Activated CD8-positive, alpha-beta T cell treated with anti-CD3 and anti-CD28 coated beads for 36 hours (primary cell): ENCODE measurements around the gene SEMA4A. TPM values are rescaled to one million over a fixed set of nuclear protein-coding genes. Genes with fewer than 3 reads are reported as not detected.
"Not testable (repeated sequence)": the region's sequence is repeated elsewhere in the genome, so short reads cannot be mapped to it uniquely, and the experiment has no call there.

ENCODE experiments used
- ATAC-seq: fragments of 200-7000 bp; cut with Tn5 transposase; one replicate; pipeline ENCODE4 v1.10.0; 2021; ENCODE audit warnings: mild to moderate bottlenecking, moderate library complexity
- CTCF ChIA-PET: fragments of 350-600 bp; sonication (Branson Sonifier 250); formaldehyde crosslinking; loops from one replicate; lab custom pipeline; 2021; ENCODE audit warnings: antibody characterized with exemption; lab: Charles Lee
- POLR2A ChIA-PET: fragments of 350-600 bp; sonication (Branson Sonifier 250); formaldehyde crosslinking; loops from one replicate; lab custom pipeline; 2021; ENCODE audit warnings: antibody characterized with exemption; lab: Charles Lee
- DNase-seq: peaks from one replicate; pipeline ENCODE4 v3.0.0-alpha.2; 2020
- H3K27ac Mint-ChIP-seq: one replicate; pipeline ENCODE4 v1.8.0; 2021; ENCODE audit warnings: mild to moderate bottlenecking, mixed read lengths
- H3K27me3 Mint-ChIP-seq: one replicate; pipeline ENCODE4 v1.8.0; 2021; ENCODE audit warnings: mixed read lengths
- H3K36me3 Mint-ChIP-seq: one replicate; pipeline ENCODE4 v1.8.0; 2021; ENCODE audit warnings: low read depth, mixed read lengths
- H3K4me1 Mint-ChIP-seq: one replicate; pipeline ENCODE4 v1.8.0; 2021; ENCODE audit warnings: low read depth, mixed read lengths
- H3K4me3 Mint-ChIP-seq: one replicate; pipeline ENCODE4 v1.8.0; 2021; ENCODE audit warnings: mild to moderate bottlenecking, moderate library complexity, mixed read lengths
- H3K9me3 Mint-ChIP-seq: one replicate; pipeline ENCODE4 v1.8.0; 2021; ENCODE audit warnings: mixed read lengths
- intact Hi-C: fragments of 100-400 bp; cut with micrococcal nuclease; formaldehyde crosslinking; loops from one replicate; pipeline ENCODE4 v1.10.0; 2022
- total RNA-seq, 2 experiments: library from RNA; stranded (reverse); gene quantifications; one replicate each; pipeline ENCODE4 v1.2.3, GENCODE V29; 2021
- TF ChIP-seq, protein P1 (sequence below): fragments of 200-600 bp; IDR thresholded peaks from one replicate; pipeline ENCODE4 v1.8.0; 2022; ENCODE audit warnings: antibody characterized with exemption, mild to moderate bottlenecking

The SEMA4A gene
- total RNA-seq, 2 experiments from 2014 or later, result 23.8 to 24.7 TPM

- Mint-ChIP-seq H3K4me3 (peak within 1 kb of the TSS; percentile 96), H3K27ac (peak within 1 kb of the TSS; percentile 98), H3K4me1 (peaks cover 38% of the 10 kb centered on the region), H3K27me3 (no peaks in the 10 kb centered on the region), H3K36me3 (peaks cover 54% of the 10 kb centered on the region), H3K9me3 (no peaks in the 10 kb centered on the region)
- CTCF ChIA-PET, result interaction anchor here (0.7 to 6.0 kb wide), 13 partner anchors 9 to 116 kb away, joined by 3 to 61 read pairs (median 4); partner anchors contain the start of gene SLC25A44
- DNase-seq, result peak; percentile 99
- TF ChIP-seq, protein P1, sequence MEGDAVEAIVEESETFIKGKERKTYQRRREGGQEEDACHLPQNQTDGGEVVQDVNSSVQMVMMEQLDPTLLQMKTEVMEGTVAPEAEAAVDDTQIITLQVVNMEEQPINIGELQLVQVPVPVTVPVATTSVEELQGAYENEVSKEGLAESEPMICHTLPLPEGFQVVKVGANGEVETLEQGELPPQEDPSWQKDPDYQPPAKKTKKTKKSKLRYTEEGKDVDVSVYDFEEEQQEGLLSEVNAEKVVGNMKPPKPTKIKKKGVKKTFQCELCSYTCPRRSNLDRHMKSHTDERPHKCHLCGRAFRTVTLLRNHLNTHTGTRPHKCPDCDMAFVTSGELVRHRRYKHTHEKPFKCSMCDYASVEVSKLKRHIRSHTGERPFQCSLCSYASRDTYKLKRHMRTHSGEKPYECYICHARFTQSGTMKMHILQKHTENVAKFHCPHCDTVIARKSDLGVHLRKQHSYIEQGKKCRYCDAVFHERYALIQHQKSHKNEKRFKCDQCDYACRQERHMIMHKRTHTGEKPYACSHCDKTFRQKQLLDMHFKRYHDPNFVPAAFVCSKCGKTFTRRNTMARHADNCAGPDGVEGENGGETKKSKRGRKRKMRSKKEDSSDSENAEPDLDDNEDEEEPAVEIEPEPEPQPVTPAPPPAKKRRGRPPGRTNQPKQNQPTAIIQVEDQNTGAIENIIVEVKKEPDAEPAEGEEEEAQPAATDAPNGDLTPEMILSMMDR, result no peak
- intact Hi-C loops, result no loop called here
- ATAC-seq, result peak; percentile 92
- POLR2A ChIA-PET, result interaction anchor here (0.7 to 9.6 kb wide), 21 partner anchors 11 to 140 kb away, joined by 3 to 177 read pairs (median 4); partner anchors contain the start of genes SLC25A44 and SMG5
These were observed 59.7 kb downstream of the SEMA4A start, which contains the start of gene PMF1 for GRCh38 chr1:156212833-156213643. Gene PMF1, plus strand, starts transcription at chr1:156213007. Its CDS starts 9 bp downstream, at chr1:156213016.

- DNase-seq (no peak), ATAC-seq (no peak)
- H3K36me3 Mint-ChIP-seq, result peaks cover 57% of the 10 kb centered on the region
- ChIA-PET POLR2A (interaction anchor here (0.8 to 9.6 kb wide), 18 partner anchors 10 to 273 kb away, joined by 3 to 177 read pairs (median 4); partner anchors contain the start of genes SLC25A44 and SMG5), CTCF (interaction anchor here (0.8 to 6.0 kb wide), 9 partner anchors 11 to 117 kb away, joined by 3 to 61 read pairs (median 6); partner anchors contain the start of gene SLC25A44)
- peak overlapping the region; percentile 98 for H3K27ac Mint-ChIP-seq
- peak overlapping the region; percentile 96 for H3K4me3 Mint-ChIP-seq
- TF ChIP-seq, protein P1, result no peak
- peaks cover 41% of the 10 kb centered on the region for H3K4me1 Mint-ChIP-seq
- intact Hi-C loops, result no loop called here
- no peaks in the 10 kb centered on the region for H3K27me3 Mint-ChIP-seq
- H3K9me3 Mint-ChIP-seq, result peaks cover 2% of the 10 kb centered on the region
These were observed 60.2 kb downstream of the SEMA4A start for GRCh38 chr1:156213644-156213966.

DNA sequence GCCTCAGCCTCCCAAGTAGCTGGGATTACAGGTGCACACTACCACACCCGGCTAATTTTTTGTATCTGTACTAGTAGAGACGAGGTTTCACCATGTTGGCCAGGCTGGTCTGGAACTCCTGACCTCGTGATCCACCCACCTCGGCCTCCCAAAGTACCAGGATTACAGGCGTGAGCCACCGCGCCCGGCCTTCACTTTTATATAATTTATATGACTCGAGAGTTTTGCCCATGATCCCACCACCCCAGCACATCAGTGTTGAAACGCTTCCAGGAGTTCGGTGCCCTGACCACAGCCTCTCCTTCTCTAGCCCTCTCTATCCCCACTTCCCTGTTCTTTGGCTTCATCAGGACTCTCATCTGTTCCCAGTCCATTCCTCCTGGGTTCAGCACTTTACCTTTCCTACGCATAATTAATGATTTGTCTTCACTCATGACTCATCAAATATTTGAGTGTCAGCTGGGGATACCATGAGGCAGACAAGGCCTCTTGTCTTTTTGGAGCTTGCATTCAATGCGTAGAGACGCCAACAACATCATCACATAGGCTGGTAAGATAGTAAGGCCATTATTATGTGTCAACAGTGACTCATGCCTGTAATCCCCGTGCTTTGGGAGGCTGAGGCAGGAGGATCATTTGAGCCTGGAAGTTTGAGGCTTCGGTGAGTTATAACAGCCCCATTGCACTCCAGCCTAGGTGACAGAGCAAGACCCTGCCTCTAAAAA, 60.8 kb downstream of the SEMA4A start:
- Mint-ChIP-seq H3K27me3 (no peaks in the 10 kb centered on the region), H3K36me3 (peaks cover 59% of the 10 kb centered on the region), H3K9me3 (peaks cover 3% of the 10 kb centered on the region), H3K27ac (peak overlapping the region; percentile 98), H3K4me3 (peak overlapping the region; percentile 96), H3K4me1 (peaks cover 43% of the 10 kb centered on the region)
- ATAC-seq, result no peak
- ChIA-PET CTCF (interaction anchor here (6.0 kb wide), 1 partner anchor 10 kb away, joined by 61 read pairs; no protein-coding TSS in a partner anchor), POLR2A (interaction anchor here (0.9 to 9.6 kb wide), 10 partner anchors 10 to 274 kb away, joined by 3 to 177 read pairs (median 6); partner anchors contain the start of genes SLC25A44 and SMG5)
- intact Hi-C loops, result no loop called here
- TF ChIP-seq, protein P1, result no peak
- peak; percentile 50 for DNase-seq

DNA sequence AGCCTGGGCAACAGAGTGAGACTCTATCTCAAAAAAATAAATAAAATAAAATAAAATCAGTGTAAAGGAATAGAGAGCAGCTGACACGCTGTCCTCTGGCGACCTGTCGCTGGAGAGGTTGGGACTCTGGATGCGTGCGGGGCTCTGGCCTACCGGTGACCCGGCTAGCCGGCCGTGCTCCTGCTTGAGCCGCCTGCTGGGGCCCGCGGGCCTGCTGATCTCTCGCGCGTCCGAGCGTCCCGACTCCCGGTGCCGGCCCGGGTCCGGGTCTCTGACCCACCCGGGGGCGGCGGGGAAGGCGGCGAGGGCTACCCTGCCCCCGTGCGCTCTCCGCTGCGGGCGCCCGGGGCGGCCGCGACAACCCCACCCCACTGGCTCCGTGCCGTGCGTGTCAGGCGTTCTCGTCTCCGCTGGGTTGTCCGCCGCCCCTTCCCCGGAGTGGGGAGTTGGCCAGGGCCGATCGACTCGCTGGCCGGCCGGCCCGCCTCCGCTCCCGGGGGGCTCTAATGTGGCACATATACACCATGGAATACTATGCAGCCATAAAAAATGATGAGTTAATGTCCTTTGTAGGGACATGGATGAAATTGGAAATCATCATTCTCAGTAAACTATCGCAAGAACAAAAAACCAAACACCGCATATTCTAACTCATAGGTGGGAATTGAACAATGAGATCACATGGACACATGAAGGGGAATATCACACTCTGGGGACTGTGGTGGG, 63.1 kb downstream of the SEMA4A start:
- POLR2A ChIA-PET, result interaction anchor here (9.6 kb wide), 1 partner anchor 18 kb away, joined by 177 read pairs; the partner anchor contains the start of gene SLC25A44
- intact Hi-C loops, H3K4me3 Mint-ChIP-seq, DNase-seq, ATAC-seq, H3K27me3 Mint-ChIP-seq, H3K9me3 Mint-ChIP-seq: not testable (repeated sequence)
- CTCF ChIA-PET, result interaction anchor here (6.0 kb wide), 1 partner anchor 8 kb away, joined by 61 read pairs; no protein-coding TSS in a partner anchor
- Mint-ChIP-seq H3K36me3 (peaks cover 63% of the 10 kb centered on the region), H3K4me1 (peaks cover 61% of the 10 kb centered on the region), H3K27ac (peak overlapping the region; percentile 99)
